ENCODE results near the gene AP3B1.
"Not testable (repeated sequence)": the region's sequence is repeated elsewhere in the genome, so short reads cannot be mapped to it uniquely, and the experiment has no call there.

AP3B1 gene

GRCh38 chr5:78133423-78133822, 161.1 kb downstream of the AP3B1 start:
- DNase-seq: no peak

GRCh38 chr5:78132507-78132906, 162.0 kb downstream of the AP3B1 start:
- DNase-seq: no peak

- no peak for DNase-seq
These were observed 164.9 kb downstream of the AP3B1 start for GRCh38 chr5:78129597-78129996.

GRCh38 chr5:78127875-78128274, 166.6 kb downstream of the AP3B1 start:
- no peak for DNase-seq

- no peak for DNase-seq
These were observed 168.0 kb downstream of the AP3B1 start for GRCh38 chr5:78126536-78126935.

- DNase-seq: no peak
These were observed 178.3 kb downstream of the AP3B1 start for GRCh38 chr5:78116167-78116566.

GRCh38 chr5:78113689-78114264, 180.7 kb downstream of the AP3B1 start:
- DNase-seq: no peak

- no peak for DNase-seq
These were observed 181.6 kb downstream of the AP3B1 start for GRCh38 chr5:78112931-78113330.

GRCh38 chr5:78109891-78110324, 184.6 kb downstream of the AP3B1 start:
- DNase-seq: no peak

GRCh38 chr5:78108564-78108963, 185.9 kb downstream of the AP3B1 start:
- DNase-seq: no peak

- DNase-seq: no peak
These were observed 191.1 kb downstream of the AP3B1 start for GRCh38 chr5:78103232-78103918.

- no peak for DNase-seq
These were observed 192.0 kb downstream of the AP3B1 start for GRCh38 chr5:78102500-78102899.

GRCh38 chr5:78095125-78095524, 199.4 kb downstream of the AP3B1 start:
- no peak for DNase-seq

GRCh38 chr5:78090002-78090401, 204.5 kb downstream of the AP3B1 start:
- no peak for DNase-seq

GRCh38 chr5:78078858-78079257, 215.6 kb downstream of the AP3B1 start:
- no peak for DNase-seq

GRCh38 chr5:78077369-78078068, 217.0 kb downstream of the AP3B1 start:
- DNase-seq: no peak

GRCh38 chr5:78076351-78076750, 218.1 kb downstream of the AP3B1 start:
- no peak for DNase-seq

- no peak for DNase-seq
These were observed 219.2 kb downstream of the AP3B1 start for GRCh38 chr5:78075301-78075700.

GRCh38 chr5:78070691-78071090, 223.8 kb downstream of the AP3B1 start:
- not testable (repeated sequence) for DNase-seq

- not testable (repeated sequence) for DNase-seq
These were observed 226.9 kb downstream of the AP3B1 start for GRCh38 chr5:78067581-78067980.

- not testable (repeated sequence) for DNase-seq
These were observed 227.8 kb downstream of the AP3B1 start for GRCh38 chr5:78066722-78067121.

GRCh38 chr5:78065663-78066062, 228.8 kb downstream of the AP3B1 start:
- no peak for DNase-seq

- DNase-seq: no peak
These were observed 229.5 kb downstream of the AP3B1 start for GRCh38 chr5:78064941-78065472.

GRCh38 chr5:78063495-78063894, 231.0 kb downstream of the AP3B1 start:
- no peak for DNase-seq
